Smooth muscle cell of trachea (primary cell): ENCODE measurements around the gene RAB39A. TPM values are rescaled to one million over a fixed set of nuclear protein-coding genes. Genes with fewer than 3 reads are reported as not detected.

ENCODE experiments used
- total RNA-seq: library from RNA; depleted of rRNA; stranded (reverse); fragments of >200 nt; gene quantifications from 2 replicates; pipeline ENCODE4 v1.2.1, GENCODE V29; 2014

RAB39A gene, protein sequence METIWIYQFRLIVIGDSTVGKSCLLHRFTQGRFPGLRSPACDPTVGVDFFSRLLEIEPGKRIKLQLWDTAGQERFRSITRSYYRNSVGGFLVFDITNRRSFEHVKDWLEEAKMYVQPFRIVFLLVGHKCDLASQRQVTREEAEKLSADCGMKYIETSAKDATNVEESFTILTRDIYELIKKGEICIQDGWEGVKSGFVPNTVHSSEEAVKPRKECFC
- total RNA-seq, result not detected in 2 replicates

DNA sequence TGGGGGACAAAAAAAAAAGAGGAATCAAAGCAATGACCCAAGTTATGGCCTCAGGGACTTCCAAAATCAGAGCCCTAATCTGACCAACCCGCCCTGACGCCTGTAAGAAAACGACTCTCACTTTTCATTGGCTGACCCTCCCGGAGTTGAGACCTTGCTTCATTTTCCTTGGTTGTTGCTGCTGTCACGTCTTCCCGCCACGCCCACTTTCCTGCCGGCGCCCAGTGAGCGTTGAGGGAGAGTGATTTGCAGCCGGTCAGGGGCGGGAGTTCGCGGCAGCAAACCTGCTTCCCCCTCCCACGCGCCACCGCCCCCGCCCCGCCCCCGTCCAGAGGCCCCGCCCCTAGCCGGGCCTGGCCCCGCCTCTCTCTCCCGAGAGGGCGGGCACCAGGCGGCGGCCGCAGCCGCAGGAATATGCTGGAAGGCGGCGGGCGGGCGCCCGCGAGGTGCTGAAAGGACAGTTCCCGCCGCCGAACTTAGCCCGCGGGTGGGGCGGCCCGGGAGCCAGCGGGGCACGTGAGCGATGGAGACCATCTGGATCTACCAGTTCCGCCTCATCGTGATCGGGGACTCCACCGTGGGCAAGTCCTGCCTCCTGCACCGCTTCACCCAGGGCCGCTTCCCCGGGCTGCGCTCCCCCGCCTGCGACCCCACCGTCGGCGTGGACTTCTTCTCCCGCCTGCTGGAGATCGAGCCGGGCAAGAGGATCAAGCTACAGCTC is at the start of gene RAB39A:
Gene RAB39A (plus strand): TSS at position 403 of the 721 bp plus-strand sequence. CDS start 121 bp downstream, at position 524.

GRCh38 chr11:108008656-108009496 is 80.6 kb downstream of the RAB39A start, which contains the start of gene CUL5:
CUL5 (plus strand) TSS chr11:108008898; CDS start chr11:108009349, 451 bp downstream.

Other genes with a start within 250 kb of the RAB39A start
- gene SLN, start 216.4 kb upstream of the RAB39A start, total RNA-seq, result not detected in 2 replicates
- 8.1 and 11.2 TPM in 2 replicates for gene SLC35F2, start 69.7 kb upstream of the RAB39A start, total RNA-seq
- 36.1 and 44.7 TPM in 2 replicates for gene CUL5, start 80.5 kb downstream of the RAB39A start, total RNA-seq
- gene ACAT1, start 193.1 kb downstream of the RAB39A start, total RNA-seq, result 95.1 and 136 TPM in 2 replicates